Inflammatory macrophage (primary cell): ENCODE results near the gene LEKR1.

Source experiments
- DNase-seq, 2 donors: peaks; one replicate each; pipeline ENCODE4 v3.0.0-alpha.2; 2020 to 2022

LEKR1 gene

GRCh38 chr3:156987946-156988345 is 161.8 kb downstream of the LEKR1 start:
- no peak for DNase-seq

- no peak for DNase-seq
Observed at GRCh38 chr3:156997351-156997750, 171.2 kb downstream of the LEKR1 start.

- DNase-seq = no peak
Observed at GRCh38 chr3:157001221-157001957, 175.2 kb downstream of the LEKR1 start.

- no peak for DNase-seq
Observed at GRCh38 chr3:157021679-157022078, 195.5 kb downstream of the LEKR1 start.

GRCh38 chr3:157023226-157023625 is 197.1 kb downstream of the LEKR1 start:
- no peak for DNase-seq

GRCh38 chr3:157026091-157026490 is 199.9 kb downstream of the LEKR1 start:
- DNase-seq = no peak

- DNase-seq = no peak
Observed at GRCh38 chr3:157027861-157028745, 201.9 kb downstream of the LEKR1 start.

- peak; percentile 33 to 67 for DNase-seq
Observed at GRCh38 chr3:157029365-157029790, 203.2 kb downstream of the LEKR1 start.

- DNase-seq = no peak
Observed at GRCh38 chr3:157030712-157031111, 204.6 kb downstream of the LEKR1 start.

GRCh38 chr3:157033001-157033400 is 206.8 kb downstream of the LEKR1 start:
- no peak for DNase-seq

GRCh38 chr3:157040456-157040855 is 214.3 kb downstream of the LEKR1 start:
- no peak for DNase-seq

GRCh38 chr3:157042226-157042625 is 216.1 kb downstream of the LEKR1 start:
- no peak for DNase-seq

GRCh38 chr3:157043771-157044170 is 217.6 kb downstream of the LEKR1 start:
- DNase-seq = no peak

- DNase-seq = no peak
Observed at GRCh38 chr3:157045238-157045850, 219.2 kb downstream of the LEKR1 start.

GRCh38 chr3:157046520-157046919 is 220.4 kb downstream of the LEKR1 start:
- DNase-seq = no peak

GRCh38 chr3:157051055-157051454 is 224.9 kb downstream of the LEKR1 start:
- DNase-seq = no peak

GRCh38 chr3:157051591-157051990 is 225.4 kb downstream of the LEKR1 start:
- no peak for DNase-seq

GRCh38 chr3:157056035-157056434 is 229.9 kb downstream of the LEKR1 start:
- no peak for DNase-seq

GRCh38 chr3:157058392-157059071 is 232.4 kb downstream of the LEKR1 start:
- DNase-seq = no peak

GRCh38 chr3:157059181-157059580 is 233.0 kb downstream of the LEKR1 start:
- DNase-seq = no peak

- no peak for DNase-seq
Observed at GRCh38 chr3:157059661-157060060, 233.5 kb downstream of the LEKR1 start.

- no peak for DNase-seq
Observed at GRCh38 chr3:157061265-157061664, 235.1 kb downstream of the LEKR1 start.

- DNase-seq = no peak
Observed at GRCh38 chr3:157063469-157063868, 237.3 kb downstream of the LEKR1 start.
